Activated naive CD8-positive, alpha-beta T cell (primary cell): ENCODE data around the gene EPHB1.

Experiments used
- H3K27ac Mint-ChIP-seq: one replicate; pipeline ENCODE4 v1.8.0; 2021; ENCODE audit warnings: mixed read lengths
- H3K27me3 Mint-ChIP-seq: one replicate; pipeline ENCODE4 v1.8.0; 2021; ENCODE audit warnings: mixed read lengths
- H3K36me3 Mint-ChIP-seq: one replicate; pipeline ENCODE4 v1.8.0; 2021; ENCODE audit warnings: mixed read lengths
- H3K4me1 Mint-ChIP-seq: one replicate; pipeline ENCODE4 v1.8.0; 2021; ENCODE audit warnings: low read depth, mixed read lengths
- H3K4me3 Mint-ChIP-seq: one replicate; pipeline ENCODE4 v1.8.0; 2021; ENCODE audit warnings: mild to moderate bottlenecking, mixed read lengths
- H3K9me3 Mint-ChIP-seq: one replicate; pipeline ENCODE4 v1.8.0; 2021; ENCODE audit warnings: low read depth, mixed read lengths

The EPHB1 gene

DNA sequence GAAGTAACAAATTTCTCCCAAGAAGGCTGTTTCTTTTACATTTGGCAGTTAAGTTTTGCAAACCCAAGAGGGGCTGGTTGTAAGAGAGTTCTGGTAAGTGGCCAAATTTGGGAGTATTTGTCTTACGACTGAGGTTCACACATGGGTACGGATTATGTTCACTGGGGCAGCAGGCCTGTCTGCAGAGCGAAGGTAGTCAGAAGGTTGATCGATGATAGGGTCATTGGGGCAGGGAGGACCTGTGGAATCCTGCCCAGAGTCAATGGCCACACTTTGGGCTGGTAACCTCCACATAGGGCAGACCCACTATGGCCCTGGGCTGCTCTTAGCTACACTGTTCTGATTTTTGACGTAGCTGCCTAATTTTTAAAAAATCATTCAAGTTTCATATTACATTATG lies 368.6 kb downstream of the EPHB1 start:
- H3K27me3 Mint-ChIP-seq: no peaks in the 10 kb centered on the region
- no peak overlapping the region for H3K4me3 Mint-ChIP-seq
- H3K27ac Mint-ChIP-seq: no peak overlapping the region
- no peaks in the 10 kb centered on the region for H3K36me3 Mint-ChIP-seq
- H3K4me1 Mint-ChIP-seq: no peaks in the 10 kb centered on the region
- no peaks in the 10 kb centered on the region for H3K9me3 Mint-ChIP-seq

GRCh38 chr3:135165260-135165659 lies 370.2 kb downstream of the EPHB1 start:
- Mint-ChIP-seq H3K4me3 (no peak overlapping the region), H3K36me3 (no peaks in the 10 kb centered on the region), H3K27me3 (no peaks in the 10 kb centered on the region), H3K9me3 (no peaks in the 10 kb centered on the region), H3K27ac (no peak overlapping the region), H3K4me1 (no peaks in the 10 kb centered on the region)

GRCh38 chr3:135166266-135166825 lies 371.3 kb downstream of the EPHB1 start:
- no peaks in the 10 kb centered on the region for H3K4me1 Mint-ChIP-seq
- no peaks in the 10 kb centered on the region for H3K27me3 Mint-ChIP-seq
- H3K27ac Mint-ChIP-seq: no peak overlapping the region
- H3K36me3 Mint-ChIP-seq: no peaks in the 10 kb centered on the region
- no peak overlapping the region for H3K4me3 Mint-ChIP-seq
- no peaks in the 10 kb centered on the region for H3K9me3 Mint-ChIP-seq

DNA sequence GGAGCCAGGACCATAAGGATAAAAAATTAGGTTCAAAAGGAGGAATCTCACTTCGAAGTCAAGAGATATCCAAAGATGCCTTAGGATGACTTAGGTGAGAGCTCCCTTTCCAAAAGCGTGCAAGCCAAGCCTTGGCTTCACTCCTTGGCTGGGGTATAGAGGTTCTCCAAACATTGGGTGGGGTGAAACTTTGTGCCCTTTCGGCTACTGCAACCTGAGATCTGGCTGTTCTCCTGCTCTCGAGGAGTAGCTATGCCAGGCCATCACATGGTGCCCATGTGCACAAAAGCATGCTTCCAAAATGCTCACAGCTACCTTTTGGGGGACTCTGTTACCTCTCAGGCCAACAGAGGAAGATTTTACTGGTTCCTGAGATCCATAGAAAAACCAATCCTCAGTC lies 373.8 kb downstream of the EPHB1 start:
- Mint-ChIP-seq H3K9me3 (no peaks in the 10 kb centered on the region), H3K4me3 (no peak overlapping the region), H3K36me3 (no peaks in the 10 kb centered on the region), H3K27ac (no peak overlapping the region), H3K27me3 (no peaks in the 10 kb centered on the region), H3K4me1 (no peaks in the 10 kb centered on the region)

- Mint-ChIP-seq H3K9me3 (no peaks in the 10 kb centered on the region), H3K4me1 (no peaks in the 10 kb centered on the region), H3K36me3 (no peaks in the 10 kb centered on the region), H3K27me3 (no peaks in the 10 kb centered on the region), H3K27ac (no peak overlapping the region), H3K4me3 (no peak overlapping the region)
These were observed 374.6 kb downstream of the EPHB1 start for GRCh38 chr3:135169651-135170050.

DNA sequence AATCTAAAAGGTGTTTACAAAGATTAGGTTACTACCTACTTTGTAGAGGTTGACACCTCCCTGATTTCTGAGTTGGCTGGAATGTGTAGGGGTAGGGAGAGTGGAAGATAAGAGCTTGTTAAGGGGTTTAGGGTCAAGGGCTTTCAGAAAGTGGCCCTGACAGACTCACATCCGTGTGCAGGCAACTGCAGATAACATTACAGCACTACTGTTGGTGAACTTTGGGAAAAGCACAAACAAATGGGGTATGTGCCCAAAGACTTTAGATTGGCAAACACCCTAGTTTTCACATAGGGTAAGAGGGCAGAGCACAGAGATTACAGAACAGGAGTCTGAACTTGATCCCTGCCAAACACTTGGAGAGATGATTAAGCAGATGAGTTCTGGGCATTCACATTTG lies 375.7 kb downstream of the EPHB1 start:
- H3K27ac Mint-ChIP-seq: no peak overlapping the region
- no peaks in the 10 kb centered on the region for H3K27me3 Mint-ChIP-seq
- H3K4me1 Mint-ChIP-seq: no peaks in the 10 kb centered on the region
- H3K4me3 Mint-ChIP-seq: no peak overlapping the region
- H3K36me3 Mint-ChIP-seq: no peaks in the 10 kb centered on the region
- no peaks in the 10 kb centered on the region for H3K9me3 Mint-ChIP-seq

- Mint-ChIP-seq H3K36me3 (no peaks in the 10 kb centered on the region), H3K4me1 (no peaks in the 10 kb centered on the region), H3K9me3 (no peaks in the 10 kb centered on the region), H3K27me3 (no peaks in the 10 kb centered on the region), H3K4me3 (no peak overlapping the region), H3K27ac (no peak overlapping the region)
These were observed 377.3 kb downstream of the EPHB1 start for GRCh38 chr3:135172191-135172869.

DNA sequence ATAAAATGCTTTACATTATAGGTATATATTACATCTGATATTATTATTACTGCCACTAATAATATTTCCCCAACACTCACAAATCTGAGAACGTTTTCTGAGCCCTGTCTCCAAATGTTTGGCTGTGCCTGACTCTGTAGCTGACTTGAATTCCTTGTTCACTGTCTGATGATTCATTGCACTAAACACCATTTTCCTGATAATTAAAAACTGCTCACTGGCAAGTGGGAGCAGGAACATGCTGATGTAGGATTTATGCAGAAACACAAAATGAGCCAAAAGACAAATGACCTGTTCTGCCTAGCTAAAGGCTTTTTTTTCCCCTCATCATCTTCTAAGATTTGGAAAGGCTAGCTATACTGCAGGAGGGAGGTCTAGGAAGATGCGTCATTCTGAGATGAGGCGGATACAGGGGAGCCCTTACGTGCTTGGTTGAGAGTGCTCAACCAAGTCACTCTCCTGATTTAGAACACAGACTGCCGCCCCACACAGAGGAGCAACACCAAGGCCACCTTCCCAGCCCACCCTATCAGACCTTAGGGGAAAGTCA lies 380.7 kb downstream of the EPHB1 start:
- H3K4me3 Mint-ChIP-seq: no peak overlapping the region
- H3K27me3 Mint-ChIP-seq: peaks cover 2% of the 10 kb centered on the region
- H3K27ac Mint-ChIP-seq: no peak overlapping the region
- H3K4me1 Mint-ChIP-seq: no peaks in the 10 kb centered on the region
- H3K36me3 Mint-ChIP-seq: no peaks in the 10 kb centered on the region
- peaks cover 5% of the 10 kb centered on the region for H3K9me3 Mint-ChIP-seq

- Mint-ChIP-seq H3K9me3 (peaks cover 5% of the 10 kb centered on the region), H3K4me3 (no peak overlapping the region)
These were observed 381.8 kb downstream of the EPHB1 start for GRCh38 chr3:135176881-135177280.

DNA sequence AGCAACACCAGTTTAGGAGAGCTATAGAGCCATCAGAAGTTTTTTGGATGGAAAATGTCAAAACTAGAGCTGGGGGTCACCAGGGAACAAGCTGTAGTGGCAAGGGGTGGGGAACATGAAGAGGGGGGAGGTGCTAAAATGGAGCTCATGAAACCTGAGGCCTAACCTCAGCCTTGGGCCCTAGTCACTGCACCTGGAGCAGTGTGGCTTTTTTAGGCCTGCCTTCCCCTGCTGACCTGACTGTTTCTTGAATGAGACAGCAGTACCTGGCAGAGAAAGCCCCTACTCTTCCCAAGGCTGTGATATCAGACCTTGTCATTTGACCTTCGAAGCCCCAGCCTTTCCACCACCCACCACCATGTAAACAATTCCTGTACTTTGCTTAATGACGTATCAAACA lies 383.5 kb downstream of the EPHB1 start:
- Mint-ChIP-seq H3K4me3 (no peak overlapping the region), H3K4me1 (no peaks in the 10 kb centered on the region), H3K9me3 (peaks cover 8% of the 10 kb centered on the region), H3K27ac (no peak overlapping the region), H3K36me3 (no peaks in the 10 kb centered on the region), H3K27me3 (peaks cover 5% of the 10 kb centered on the region)

More at GRCh38 chr3:135176881-135177280, 381.8 kb downstream of the EPHB1 start:
- peaks cover 2% of the 10 kb centered on the region for H3K27me3 Mint-ChIP-seq
- H3K4me1 Mint-ChIP-seq: no peaks in the 10 kb centered on the region
- no peak overlapping the region for H3K27ac Mint-ChIP-seq
- no peaks in the 10 kb centered on the region for H3K36me3 Mint-ChIP-seq

DNA sequence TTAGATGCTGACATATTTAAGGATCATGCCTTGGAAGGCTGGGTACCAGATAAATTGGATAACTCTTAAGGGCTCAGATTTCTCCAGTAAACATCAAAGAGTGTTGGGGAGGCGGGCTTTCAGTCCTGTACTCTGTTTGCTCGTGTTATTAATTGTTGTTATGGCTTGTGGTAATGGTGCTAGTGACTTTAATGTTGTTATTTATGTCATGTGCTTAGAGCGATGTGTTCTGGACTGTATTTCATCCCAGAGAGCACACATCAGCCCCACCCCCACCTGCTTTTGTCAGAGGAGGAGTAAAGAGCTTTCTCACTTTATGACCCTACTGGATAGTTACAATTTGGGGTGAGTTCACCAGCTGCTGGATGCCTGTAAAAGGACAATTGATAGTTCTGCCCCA lies 386.3 kb downstream of the EPHB1 start:
- H3K27me3 Mint-ChIP-seq: peaks cover 5% of the 10 kb centered on the region
- peaks cover 8% of the 10 kb centered on the region for H3K9me3 Mint-ChIP-seq
- H3K4me1 Mint-ChIP-seq: no peaks in the 10 kb centered on the region
- H3K36me3 Mint-ChIP-seq: no peaks in the 10 kb centered on the region
- H3K27ac Mint-ChIP-seq: no peak overlapping the region
- H3K4me3 Mint-ChIP-seq: no peak overlapping the region

DNA sequence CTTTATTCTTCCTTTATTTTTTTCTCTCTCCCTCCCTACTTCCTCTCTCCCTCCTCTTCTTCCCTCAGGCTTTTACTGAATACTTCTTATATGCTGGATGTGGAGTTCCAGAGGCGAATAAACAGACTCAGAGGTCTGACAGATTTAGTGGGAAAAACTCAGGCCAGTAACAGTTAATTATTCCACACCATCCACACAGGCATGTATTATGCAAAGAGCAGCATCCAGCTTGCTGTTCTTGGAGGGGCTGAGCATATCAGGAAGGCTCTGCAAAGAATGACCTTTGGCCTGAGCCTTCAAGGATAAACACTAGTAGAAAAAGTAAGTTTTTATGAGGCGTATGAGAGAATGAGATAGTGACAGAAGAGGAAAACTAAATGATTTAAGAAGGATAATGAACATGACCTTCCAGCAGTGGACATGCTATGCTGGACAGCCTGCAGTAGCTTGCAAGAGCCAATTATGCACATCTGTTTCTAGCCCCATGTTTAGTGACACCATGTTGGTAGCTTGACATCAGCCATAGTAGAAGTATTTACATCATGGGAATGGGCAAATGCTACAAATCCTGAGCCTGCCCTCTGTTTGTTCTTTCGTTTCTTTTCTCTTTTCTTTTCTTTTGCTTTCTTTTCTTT lies 387.4 kb downstream of the EPHB1 start:
- Mint-ChIP-seq H3K4me1 (no peaks in the 10 kb centered on the region), H3K36me3 (no peaks in the 10 kb centered on the region), H3K27me3 (peaks cover 5% of the 10 kb centered on the region), H3K4me3 (no peak overlapping the region), H3K27ac (no peak overlapping the region), H3K9me3 (peaks cover 8% of the 10 kb centered on the region)

GRCh38 chr3:135190658-135191057 lies 395.6 kb downstream of the EPHB1 start:
- no peaks in the 10 kb centered on the region for H3K36me3 Mint-ChIP-seq
- no peak overlapping the region for H3K27ac Mint-ChIP-seq
- no peaks in the 10 kb centered on the region for H3K4me1 Mint-ChIP-seq
- H3K9me3 Mint-ChIP-seq: no peaks in the 10 kb centered on the region
- H3K27me3 Mint-ChIP-seq: no peaks in the 10 kb centered on the region
- no peak overlapping the region for H3K4me3 Mint-ChIP-seq

GRCh38 chr3:135191708-135192107 lies 396.6 kb downstream of the EPHB1 start:
- Mint-ChIP-seq H3K36me3 (no peaks in the 10 kb centered on the region), H3K27me3 (no peaks in the 10 kb centered on the region), H3K9me3 (no peaks in the 10 kb centered on the region), H3K4me1 (no peaks in the 10 kb centered on the region), H3K4me3 (no peak overlapping the region), H3K27ac (no peak overlapping the region)

GRCh38 chr3:135192929-135193328 lies 397.9 kb downstream of the EPHB1 start:
- H3K36me3 Mint-ChIP-seq: no peaks in the 10 kb centered on the region
- H3K4me1 Mint-ChIP-seq: no peaks in the 10 kb centered on the region
- no peak overlapping the region for H3K27ac Mint-ChIP-seq
- no peaks in the 10 kb centered on the region for H3K27me3 Mint-ChIP-seq
- no peaks in the 10 kb centered on the region for H3K9me3 Mint-ChIP-seq
- H3K4me3 Mint-ChIP-seq: no peak overlapping the region
